CD4-positive, alpha-beta T cell (primary cell): ENCODE measurements around the gene ZNF736. TPM values are rescaled to one million over a fixed set of nuclear protein-coding genes. Genes with fewer than 3 reads are reported as not detected.
"Not testable (repeated sequence)": the region's sequence is repeated elsewhere in the genome, so short reads cannot be mapped to it uniquely, and the experiment has no call there.

ENCODE experiments used
- ATAC-seq: fragments of 200-7000 bp; cut with Tn5 transposase; one replicate; pipeline ENCODE4 v1.10.0; 2022; ENCODE audit warnings: mild to moderate bottlenecking; ENCODE audit not compliant: poor library complexity
- CTCF ChIA-PET: fragments of 350-600 bp; sonication (Branson Sonifier 250); formaldehyde crosslinking; loops from one replicate; lab custom pipeline; 2021; ENCODE audit warnings: antibody characterized with exemption, inconsistent platforms; lab: Charles Lee
- POLR2A ChIA-PET: fragments of 350-600 bp; sonication (Branson Sonifier 250); formaldehyde crosslinking; loops from one replicate; lab custom pipeline; 2021; ENCODE audit warnings: antibody characterized with exemption, inconsistent platforms; lab: Charles Lee
- DNase-seq, 14 experiments: peaks; one replicate each; pipeline ENCODE4 v3.0.0-alpha.2; 2013 to 2020; ENCODE audit warnings: mixed read lengths in 2 of 14
- H3K27ac ChIP-seq, 2 donors: one replicate each; pipeline versions ENCODE4 v1.5.1 to v1.7.0; 2013; ENCODE audit warnings: low read length in 2 of 2, low read depth in 1 of 2, mild to moderate bottlenecking in 1 of 2
- H3K27me3 ChIP-seq, 2 experiments: 1 replicate in 1 of 2; 2 replicates in 1 of 2; pipeline versions ENCODE4 v1.6.1 to v1.7.0; 2013; ENCODE audit warnings: low read length in 2 of 2, control low read depth in 1 of 2, mild to moderate bottlenecking in 1 of 2, moderate library complexity in 1 of 2; ENCODE audit not compliant: insufficient read depth in 2 of 2, control insufficient read depth in 1 of 2
- H3K36me3 ChIP-seq: one replicate; pipeline ENCODE4 v1.6.1; 2013; ENCODE audit warnings: low read length, control low read depth; ENCODE audit not compliant: insufficient read depth
- H3K4me1 ChIP-seq: one replicate; pipeline ENCODE4 v1.6.1; 2013; ENCODE audit warnings: low read length, control low read depth; ENCODE audit not compliant: insufficient read depth
- H3K4me3 ChIP-seq: one replicate; pipeline ENCODE4 v1.5.1; 2013; ENCODE audit warnings: mild to moderate bottlenecking, low read length, moderate library complexity
- H3K9me3 ChIP-seq, 2 experiments: 1 replicate in 1 of 2; 2 replicates in 1 of 2; pipeline versions ENCODE4 v1.6.1 to v1.7.0; 2013; ENCODE audit warnings: low read length in 2 of 2, mild to moderate bottlenecking in 2 of 2, control low read depth in 1 of 2, moderate library complexity in 1 of 2; ENCODE audit not compliant: control insufficient read depth in 1 of 2, insufficient read depth in 1 of 2
- H3K27ac Mint-ChIP-seq: one replicate; pipeline ENCODE4 v1.8.0; 2020; ENCODE audit warnings: mixed read lengths
- H3K27me3 Mint-ChIP-seq: one replicate; pipeline ENCODE4 v1.8.0; 2021; ENCODE audit warnings: mixed read lengths
- H3K36me3 Mint-ChIP-seq: one replicate; pipeline ENCODE4 v1.8.0; 2021; ENCODE audit warnings: low read depth, mixed read lengths
- H3K4me1 Mint-ChIP-seq: one replicate; pipeline ENCODE4 v1.8.0; 2021; ENCODE audit warnings: low read depth, mixed read lengths
- H3K4me3 Mint-ChIP-seq: one replicate; pipeline ENCODE4 v1.8.0; 2020; ENCODE audit warnings: mild to moderate bottlenecking, mixed read lengths
- H3K9me3 Mint-ChIP-seq: one replicate; pipeline ENCODE4 v1.8.0; 2020; ENCODE audit warnings: mixed read lengths
- CTCF ChIP-seq: fragments of 200-600 bp; IDR thresholded peaks from one replicate; pipeline ENCODE4 v1.8.0; 2022; ENCODE audit warnings: antibody characterized with exemption, mild to moderate bottlenecking
- intact Hi-C, 2 experiments: fragments of 100-400 bp; cut with DNase I in 1 of 2; cut with micrococcal nuclease in 1 of 2; formaldehyde crosslinking; loops; one replicate each; pipeline versions ENCODE4 v1.15.1 to v1.9.0; 2023 to 2025; cut with DNase I, micrococcal nuclease
- total RNA-seq, 174 experiments: library from RNA in 2 of 174; stranded (reverse) in 2 of 174; gene quantifications; one replicate each; pipeline ENCODE4 v1.2.3 and lab custom pipeline; 2021 to 2026

The ZNF736 gene
- total RNA-seq, 2 experiments from 2014 or later: 29.9 to 30.8 TPM

GRCh38 chr7:64320547-64321513 lies 7.1 kb downstream of the ZNF736 start:
- H3K27me3 Mint-ChIP-seq: no peaks in the 10 kb centered on the region
- H3K4me1 Mint-ChIP-seq: peaks cover 8% of the 10 kb centered on the region
- ChIA-PET CTCF (no interaction called here), POLR2A (interaction anchor here (1.8 kb wide), 1 partner anchor 13 kb away, joined by 8 read pairs; no protein-coding TSS in a partner anchor)
- Histone ChIP-seq H3K27ac (no peak overlapping the region), H3K4me3 (no peak overlapping the region), H3K36me3 (peaks cover 2% of the 10 kb centered on the region), H3K9me3 (peaks cover 3 to 22% of the 10 kb centered on the region in 2 experiments), H3K4me1 (no peaks in the 10 kb centered on the region), H3K27me3 (no peaks in the 10 kb centered on the region)
- no peak for DNase-seq
- H3K36me3 Mint-ChIP-seq: peaks cover 83% of the 10 kb centered on the region
- TF ChIP-seq CTCF: no peak
- no peak overlapping the region for H3K4me3 Mint-ChIP-seq
- H3K27ac Mint-ChIP-seq: no peak overlapping the region
- peaks cover 10% of the 10 kb centered on the region for H3K9me3 Mint-ChIP-seq
- intact Hi-C loops: no loop called here
- ATAC-seq: no peak

- Mint-ChIP-seq H3K9me3 (peaks cover 16% of the 10 kb centered on the region), H3K36me3 (peaks cover 94% of the 10 kb centered on the region)
- H3K27me3 ChIP-seq, H3K27ac Mint-ChIP-seq, H3K4me1 ChIP-seq, H3K27ac ChIP-seq, H3K4me3 ChIP-seq, DNase-seq, H3K27me3 Mint-ChIP-seq, ATAC-seq, H3K36me3 ChIP-seq, H3K4me3 Mint-ChIP-seq, POLR2A ChIA-PET, intact Hi-C loops, H3K4me1 Mint-ChIP-seq: not testable (repeated sequence)
- peaks cover 9 to 38% of the 10 kb centered on the region in 2 experiments for H3K9me3 ChIP-seq
- CTCF ChIA-PET: interaction anchor here (1.0 kb wide), 1 partner anchor 17 kb away, joined by 3 read pairs; no protein-coding TSS in a partner anchor
Observed at GRCh38 chr7:64324166-64324565, 10.4 kb downstream of the ZNF736 start.

GRCh38 chr7:64348713-64349210 lies 35.0 kb downstream of the ZNF736 start:
- peaks cover 48 to 97% of the 10 kb centered on the region in 2 experiments for H3K9me3 ChIP-seq
- H3K4me3 Mint-ChIP-seq, H3K4me1 ChIP-seq, H3K27ac ChIP-seq, H3K4me1 Mint-ChIP-seq, CTCF ChIA-PET, H3K4me3 ChIP-seq, H3K27me3 Mint-ChIP-seq, POLR2A ChIA-PET, H3K36me3 ChIP-seq, H3K27me3 ChIP-seq, ATAC-seq, DNase-seq: not testable (repeated sequence)
- H3K27ac Mint-ChIP-seq: peak overlapping the region; percentile 39
- intact Hi-C loops: loop anchor here (5.0 kb wide), 2 partner anchors 36 to 179 kb away; partner anchors contain the start of gene ZNF736 (in 1 of the 2)
- peaks cover 17% of the 10 kb centered on the region for H3K9me3 Mint-ChIP-seq
- peaks cover 95% of the 10 kb centered on the region for H3K36me3 Mint-ChIP-seq

GRCh38 chr7:64359543-64359942 lies 45.8 kb downstream of the ZNF736 start:
- H3K27me3 ChIP-seq: no peaks in the 10 kb centered on the region
- DNase-seq (no peak), ATAC-seq (no peak)
- no peaks in the 10 kb centered on the region for H3K36me3 ChIP-seq
- H3K4me3 ChIP-seq: no peak overlapping the region
- no peak overlapping the region for H3K4me3 Mint-ChIP-seq
- H3K27me3 Mint-ChIP-seq: no peaks in the 10 kb centered on the region
- H3K36me3 Mint-ChIP-seq: peaks cover 56% of the 10 kb centered on the region
- ChIA-PET CTCF (no interaction called here), POLR2A (no interaction called here)
- TF ChIP-seq CTCF: no peak
- no peak overlapping the region for H3K27ac ChIP-seq
- H3K9me3 ChIP-seq: peaks cover 33 to 91% of the 10 kb centered on the region in 2 experiments
- intact Hi-C loops: no loop called here
- H3K27ac Mint-ChIP-seq: no peak overlapping the region
- H3K9me3 Mint-ChIP-seq: peaks cover 10% of the 10 kb centered on the region
- H3K4me1 Mint-ChIP-seq: no peaks in the 10 kb centered on the region
- H3K4me1 ChIP-seq: no peaks in the 10 kb centered on the region
